Fibroblast of lung (primary cell): Measurements from ENCODE around the gene TTLL9.

Experiments used
- CTCF ChIP-seq, 2 donors: IDR thresholded peaks in 1 of 2; conservative IDR thresholded peaks in 1 of 2; 1 replicate in 1 of 2; 2 replicates in 1 of 2; pipeline ENCODE4 v1.5.1; 2011 to 2012; ENCODE audit warnings: low read length in 2 of 2, control low read depth in 1 of 2, inconsistent platforms in 1 of 2, low read depth in 1 of 2, mild to moderate bottlenecking in 1 of 2
- EZH2 ChIP-seq: IDR thresholded peaks from 2 replicates; pipeline ENCODE4 v1.5.1; 2012; ENCODE audit warnings: low read length, control low read depth, mild to moderate bottlenecking; ENCODE audit errors: missing control alignments

- TF ChIP-seq CTCF (conservative IDR thresholded peaks at IDR 0.05 in 1 of 2, IDR thresholded peaks at IDR 0.05 in 1 of 2; ENCODE audit: low read depth in 1 of 2, low read length in 2 of 2): no peak
- no peak for TF ChIP-seq EZH2
Measured at GRCh38 chr20:31843288-31843687, 27.1 kb upstream of the TTLL9 start.
